Measurements from ENCODE around the gene DACH1.

DACH1 gene

GRCh38 chr13:71801165-71801760, 65.7 kb downstream of the DACH1 start:
- Histone ChIP-seq H3K9ac (ENCODE audit: low read length) (no peak overlapping the region), H3K27me3 (ENCODE audit: low read depth, low read length) (no peaks in the 10 kb centered on the region), H3K79me2 (ENCODE audit: low read length) (no peaks in the 10 kb centered on the region), H4K20me1 (ENCODE audit: insufficient read depth, low read length) (no peaks in the 10 kb centered on the region), H3K9me3 (ENCODE audit: insufficient read depth, low read length) (no peaks in the 10 kb centered on the region), H3K4me2 (ENCODE audit: low read length) (no peak overlapping the region), H3K36me3 (replicated peaks; ENCODE audit: low read depth, low read length) (no peaks in the 10 kb centered on the region), H3K4me1 (ENCODE audit: low read length) (no peaks in the 10 kb centered on the region), H3K4me3 (ENCODE audit: low read length) (no peak overlapping the region), H3K27ac (ENCODE audit: low read length) (no peak overlapping the region), H2AFZ (ENCODE audit: low read depth, low read length) (no peak overlapping the region)
- TF ChIP-seq CTCF (IDR thresholded peaks at IDR 0.05; ENCODE audit: low read depth, low read length) = no peak
- TF ChIP-seq EZH2phosphoT487 (IDR thresholded peaks at IDR 0.05; ENCODE audit: low read depth) = no peak

- H3K4me1 ChIP-seq (ENCODE audit: low read length) = no peaks in the 10 kb centered on the region
- no peaks in the 10 kb centered on the region for H3K27me3 ChIP-seq (ENCODE audit: low read depth, low read length)
- no peaks in the 10 kb centered on the region for H3K9me3 ChIP-seq (ENCODE audit: insufficient read depth, low read length)
- H3K79me2 ChIP-seq (ENCODE audit: low read length) = no peaks in the 10 kb centered on the region
- no peaks in the 10 kb centered on the region for H3K36me3 ChIP-seq (replicated peaks; ENCODE audit: low read depth, low read length)
- no peak overlapping the region for H2AFZ ChIP-seq (ENCODE audit: low read depth, low read length)
- H3K4me2 ChIP-seq (ENCODE audit: low read length) = no peak overlapping the region
- H3K4me3 ChIP-seq (ENCODE audit: low read length) = no peak overlapping the region
- no peak overlapping the region for H3K9ac ChIP-seq (ENCODE audit: low read length)
- no peak for TF ChIP-seq CTCF (IDR thresholded peaks at IDR 0.05; ENCODE audit: low read depth, low read length)
- TF ChIP-seq EZH2phosphoT487 (IDR thresholded peaks at IDR 0.05; ENCODE audit: low read depth) = no peak
- no peaks in the 10 kb centered on the region for H4K20me1 ChIP-seq (ENCODE audit: insufficient read depth, low read length)
- H3K27ac ChIP-seq (ENCODE audit: low read length) = no peak overlapping the region
Measured at GRCh38 chr13:71799324-71799723, 67.7 kb downstream of the DACH1 start.

- no peak overlapping the region for H3K9ac ChIP-seq (ENCODE audit: low read length)
- no peaks in the 10 kb centered on the region for H3K79me2 ChIP-seq (ENCODE audit: low read length)
- H3K4me1 ChIP-seq (ENCODE audit: low read length) = no peaks in the 10 kb centered on the region
- H3K36me3 ChIP-seq (replicated peaks; ENCODE audit: low read depth, low read length) = no peaks in the 10 kb centered on the region
- H3K27ac ChIP-seq (ENCODE audit: low read length) = no peak overlapping the region
- no peak overlapping the region for H3K4me2 ChIP-seq (ENCODE audit: low read length)
- TF ChIP-seq EZH2phosphoT487 (IDR thresholded peaks at IDR 0.05; ENCODE audit: low read depth) (no peak), CTCF (IDR thresholded peaks at IDR 0.05; ENCODE audit: low read depth, low read length) (no peak)
- no peak overlapping the region for H3K4me3 ChIP-seq (ENCODE audit: low read length)
- no peak overlapping the region for H2AFZ ChIP-seq (ENCODE audit: low read depth, low read length)
- H4K20me1 ChIP-seq (ENCODE audit: insufficient read depth, low read length) = no peaks in the 10 kb centered on the region
- H3K9me3 ChIP-seq (ENCODE audit: insufficient read depth, low read length) = no peaks in the 10 kb centered on the region
- no peaks in the 10 kb centered on the region for H3K27me3 ChIP-seq (ENCODE audit: low read depth, low read length)
Measured at GRCh38 chr13:71798707-71799106, 68.3 kb downstream of the DACH1 start.

- H3K4me1 ChIP-seq (ENCODE audit: low read length) = no peaks in the 10 kb centered on the region
- no peak overlapping the region for H3K9ac ChIP-seq (ENCODE audit: low read length)
- no peaks in the 10 kb centered on the region for H3K9me3 ChIP-seq (ENCODE audit: insufficient read depth, low read length)
- no peaks in the 10 kb centered on the region for H3K27me3 ChIP-seq (ENCODE audit: low read depth, low read length)
- no peak for TF ChIP-seq CTCF (IDR thresholded peaks at IDR 0.05; ENCODE audit: low read depth, low read length)
- TF ChIP-seq EZH2phosphoT487 (IDR thresholded peaks at IDR 0.05; ENCODE audit: low read depth) = no peak
- H2AFZ ChIP-seq (ENCODE audit: low read depth, low read length) = no peak overlapping the region
- no peaks in the 10 kb centered on the region for H3K79me2 ChIP-seq (ENCODE audit: low read length)
- H3K4me3 ChIP-seq (ENCODE audit: low read length) = no peak overlapping the region
- no peak overlapping the region for H3K27ac ChIP-seq (ENCODE audit: low read length)
- no peak overlapping the region for H3K4me2 ChIP-seq (ENCODE audit: low read length)
- no peaks in the 10 kb centered on the region for H3K36me3 ChIP-seq (replicated peaks; ENCODE audit: low read depth, low read length)
- no peaks in the 10 kb centered on the region for H4K20me1 ChIP-seq (ENCODE audit: insufficient read depth, low read length)
Measured at GRCh38 chr13:71797517-71797916, 69.5 kb downstream of the DACH1 start.
